ENCODE results near the gene ASTN2. TPM values are rescaled to one million over a fixed set of nuclear protein-coding genes. Genes with fewer than 3 reads are reported as not detected.

Gene ASTN2
- total and polyA plus RNA-seq, 2 donors (not counting 3 experiments of a cell fraction or from before 2014, with no cell fraction given), result 1.0 to 1.9 TPM

DNA sequence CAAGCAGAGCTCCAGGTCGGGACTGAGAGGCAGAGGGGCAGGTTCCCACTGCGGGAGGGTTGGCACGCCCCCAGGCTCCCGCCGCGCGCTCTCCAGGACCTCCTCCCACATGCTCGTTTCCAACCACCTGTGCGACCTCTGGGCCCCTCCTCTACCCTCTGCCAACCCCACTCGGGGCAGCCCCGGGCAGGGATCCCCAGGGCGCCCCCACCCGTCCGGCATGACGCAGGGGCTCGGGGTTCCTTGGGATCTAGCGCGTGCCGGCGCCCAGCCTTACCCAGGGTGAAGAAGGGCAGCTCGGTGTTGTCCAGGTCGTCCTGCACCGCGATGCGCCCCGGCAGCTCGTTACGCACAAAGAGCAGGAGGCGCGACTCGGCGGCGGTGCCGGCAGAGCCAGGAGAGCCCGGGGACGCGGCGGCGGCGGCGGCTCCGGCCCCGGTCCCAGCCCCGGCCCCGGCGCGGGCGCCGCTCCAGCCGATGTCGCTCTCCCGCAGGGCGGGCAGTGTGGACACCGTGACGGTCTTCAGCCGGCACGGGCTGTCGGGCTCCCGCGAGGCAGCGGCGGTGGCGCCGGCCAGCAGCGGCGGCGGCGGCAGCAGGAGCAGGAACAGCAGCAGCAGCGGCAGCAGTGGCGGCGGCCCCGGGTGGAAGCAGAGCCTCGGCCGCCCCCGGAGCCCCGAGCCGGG lies 494 bp downstream of the ASTN2 start:
- H3K9me1 ChIP-seq (replicated peaks; ENCODE audit: control insufficient read depth, extremely low read depth, insufficient read depth, low read length), result no peaks in the 10 kb centered on the region
- BruUV-seq (replicated peaks), result no TSS peak
- no peak overlapping the region for H3K4me2 ChIP-seq (ENCODE audit: insufficient read depth, low read length)
- CTCF ChIA-PET, result no interaction called here
- no peak overlapping the region for H3K27ac ChIP-seq (ENCODE audit: insufficient read depth, low read depth, low read length)
- no peak overlapping the region for H3K9ac ChIP-seq (replicated peaks; ENCODE audit: extremely low read depth, insufficient read depth, low read length)
- POLR2A ChIA-PET, result no interaction called here
- peaks cover 34 to 36% of the 10 kb centered on the region in 2 experiments for H3K27me3 ChIP-seq (ENCODE audit: control insufficient read depth in 2 of 2, insufficient read depth in 2 of 2, low read length in 2 of 2)
- TF ChIP-seq POLR2A (IDR thresholded peaks at IDR 0.05; ENCODE audit: low read depth, low read length), result no peak
- TF ChIP-seq GATA2 (IDR thresholded peaks at IDR 0.05; ENCODE audit: insufficient read depth, insufficient read length, low read depth, low read length), result no peak
- TF ChIP-seq, protein P1, sequence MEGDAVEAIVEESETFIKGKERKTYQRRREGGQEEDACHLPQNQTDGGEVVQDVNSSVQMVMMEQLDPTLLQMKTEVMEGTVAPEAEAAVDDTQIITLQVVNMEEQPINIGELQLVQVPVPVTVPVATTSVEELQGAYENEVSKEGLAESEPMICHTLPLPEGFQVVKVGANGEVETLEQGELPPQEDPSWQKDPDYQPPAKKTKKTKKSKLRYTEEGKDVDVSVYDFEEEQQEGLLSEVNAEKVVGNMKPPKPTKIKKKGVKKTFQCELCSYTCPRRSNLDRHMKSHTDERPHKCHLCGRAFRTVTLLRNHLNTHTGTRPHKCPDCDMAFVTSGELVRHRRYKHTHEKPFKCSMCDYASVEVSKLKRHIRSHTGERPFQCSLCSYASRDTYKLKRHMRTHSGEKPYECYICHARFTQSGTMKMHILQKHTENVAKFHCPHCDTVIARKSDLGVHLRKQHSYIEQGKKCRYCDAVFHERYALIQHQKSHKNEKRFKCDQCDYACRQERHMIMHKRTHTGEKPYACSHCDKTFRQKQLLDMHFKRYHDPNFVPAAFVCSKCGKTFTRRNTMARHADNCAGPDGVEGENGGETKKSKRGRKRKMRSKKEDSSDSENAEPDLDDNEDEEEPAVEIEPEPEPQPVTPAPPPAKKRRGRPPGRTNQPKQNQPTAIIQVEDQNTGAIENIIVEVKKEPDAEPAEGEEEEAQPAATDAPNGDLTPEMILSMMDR (IDR thresholded peaks at IDR 0.05; ENCODE audit: extremely low read depth in 1 of 2, insufficient read depth in 1 of 2, low read depth in 1 of 2, low read length in 2 of 2), result no peak
- TF ChIP-seq MYC (IDR thresholded peaks at IDR 0.05; ENCODE audit: low read depth, low read length), result no peak
- TF ChIP-seq JUN (IDR thresholded peaks at IDR 0.05; ENCODE audit: borderline replicate concordance, insufficient read depth, insufficient read length, low read depth), result no peak
- no peak for TF ChIP-seq FOS (IDR thresholded peaks at IDR 0.05; ENCODE audit: borderline replicate concordance, insufficient read depth, low read length)
- TF ChIP-seq EZH2 (IDR thresholded peaks at IDR 0.05; ENCODE audit: borderline replicate concordance, low read depth, low read length, severe bottlenecking), result peak; percentile 40
- TF ChIP-seq, protein P2, sequence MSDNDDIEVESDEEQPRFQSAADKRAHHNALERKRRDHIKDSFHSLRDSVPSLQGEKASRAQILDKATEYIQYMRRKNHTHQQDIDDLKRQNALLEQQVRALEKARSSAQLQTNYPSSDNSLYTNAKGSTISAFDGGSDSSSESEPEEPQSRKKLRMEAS (IDR thresholded peaks at IDR 0.05; ENCODE audit: insufficient read depth, insufficient read length), result no peak
- no peaks in the 10 kb centered on the region for H3K79me2 ChIP-seq (ENCODE audit: control insufficient read depth, insufficient read depth, low read length)
- H3K4me3 ChIP-seq (replicated peaks in 1 of 3; ENCODE audit: insufficient read depth in 1 of 3, low read depth in 1 of 3, low read length in 3 of 3), result peak overlapping the region in 1 of 3 experiments; percentile 18
- FAIRE-seq, result no peak
- no peaks in the 10 kb centered on the region for H3K4me1 ChIP-seq (ENCODE audit: control insufficient read depth, extremely low read depth, insufficient read depth, low read length)
- DNase-seq (ENCODE audit: low read depth, low spot score), result no peak
- no peak overlapping the region for H2AFZ ChIP-seq (ENCODE audit: low read depth, low read length)
- no peaks in the 10 kb centered on the region for H3K9me3 ChIP-seq (replicated peaks; ENCODE audit: control insufficient read depth, insufficient read depth, low read length)
- dilution Hi-C loops (cut with MboI; ENCODE audit: extremely low pct_ligation_motif_present, low sequenced_read_pairs), result no loop called here
- intact Hi-C loops (cut with micrococcal nuclease), result no loop called here
- H3K36me3 ChIP-seq (ENCODE audit: control insufficient read depth in 2 of 2, extremely low read depth in 1 of 2, insufficient read depth in 2 of 2, low read length in 2 of 2), result no peaks in the 10 kb centered on the region
- H4K20me1 ChIP-seq (replicated peaks; ENCODE audit: control insufficient read depth, extremely low read depth, insufficient read depth, low read length), result no peaks in the 10 kb centered on the region

Measured in endothelial cell of umbilical vein (primary cell).